ENCODE data around the gene SEMA6A.

SEMA6A gene

DNA sequence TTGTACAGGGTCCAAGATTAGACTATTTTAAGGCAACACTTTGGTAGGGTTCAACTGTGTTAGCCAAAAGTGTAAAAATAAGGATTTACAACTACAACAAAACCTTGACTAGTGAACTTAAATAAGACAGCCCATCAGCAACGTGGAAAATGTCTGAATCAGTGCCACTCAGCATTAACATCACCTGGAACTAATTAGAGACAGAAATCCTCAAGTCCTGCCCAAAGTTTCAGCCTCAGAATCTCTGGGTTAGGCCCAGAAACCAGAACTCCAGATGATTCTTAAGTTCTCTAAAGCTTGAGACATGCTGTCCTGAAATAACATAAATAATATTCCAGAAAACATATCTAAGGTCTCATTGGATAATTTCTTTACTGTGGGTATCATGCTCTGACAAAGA is 118.6 kb downstream of the SEMA6A start:
- no peak for DNase-seq

GRCh38 chr5:116455061-116455460 is 119.6 kb downstream of the SEMA6A start:
- DNase-seq = no peak

GRCh38 chr5:116454417-116454927 is 120.2 kb downstream of the SEMA6A start:
- DNase-seq = no peak

DNA sequence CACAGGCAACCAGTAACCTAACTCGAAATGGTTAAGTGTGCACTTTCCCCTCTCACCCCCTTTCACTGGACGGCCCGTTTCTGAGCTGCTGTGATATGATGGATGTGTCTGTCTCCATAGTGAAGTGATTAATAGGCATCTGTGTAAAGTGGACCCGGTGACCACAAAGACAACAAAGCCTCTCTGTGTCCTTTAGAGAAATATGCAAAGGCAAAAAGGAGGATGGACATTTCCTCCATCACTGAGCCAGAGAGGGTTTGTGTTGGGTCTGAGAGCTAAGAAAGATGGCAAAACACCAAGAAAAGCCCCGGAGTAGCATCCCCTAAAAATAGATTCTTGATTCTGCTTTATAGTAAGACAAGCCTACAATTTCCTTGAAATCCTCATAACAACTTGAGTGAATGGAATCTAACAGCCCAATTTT is 120.6 kb downstream of the SEMA6A start:
- no peak for DNase-seq

DNA sequence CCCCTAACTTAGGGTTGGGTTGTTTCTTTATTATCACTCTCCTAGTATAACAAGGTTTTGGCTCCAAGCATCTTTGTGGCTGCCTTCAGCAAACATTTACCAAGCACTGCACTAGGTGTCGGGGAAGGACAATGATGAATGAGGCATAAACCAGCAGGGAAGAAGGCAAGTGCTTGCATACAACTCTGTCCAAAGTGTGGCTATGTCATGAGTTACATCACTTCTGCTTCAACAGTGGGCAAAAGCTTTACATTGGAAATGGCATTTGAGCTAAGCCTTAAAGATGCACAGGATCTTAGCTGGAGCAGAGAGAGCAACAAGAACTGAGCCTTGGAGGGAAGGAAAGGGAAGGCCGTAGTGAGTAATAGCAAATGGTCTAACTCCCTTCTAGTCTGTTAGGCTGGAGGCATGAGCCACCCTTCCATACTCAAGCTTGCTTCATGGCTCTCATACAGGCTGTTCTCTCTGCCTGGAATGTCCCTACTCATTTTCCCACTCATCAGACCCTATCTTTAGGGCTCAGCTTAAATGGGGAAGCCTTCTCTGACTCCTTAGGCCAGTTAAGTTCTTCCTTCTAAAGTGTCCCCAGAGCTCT is 121.8 kb downstream of the SEMA6A start:
- DNase-seq = no peak

DNA sequence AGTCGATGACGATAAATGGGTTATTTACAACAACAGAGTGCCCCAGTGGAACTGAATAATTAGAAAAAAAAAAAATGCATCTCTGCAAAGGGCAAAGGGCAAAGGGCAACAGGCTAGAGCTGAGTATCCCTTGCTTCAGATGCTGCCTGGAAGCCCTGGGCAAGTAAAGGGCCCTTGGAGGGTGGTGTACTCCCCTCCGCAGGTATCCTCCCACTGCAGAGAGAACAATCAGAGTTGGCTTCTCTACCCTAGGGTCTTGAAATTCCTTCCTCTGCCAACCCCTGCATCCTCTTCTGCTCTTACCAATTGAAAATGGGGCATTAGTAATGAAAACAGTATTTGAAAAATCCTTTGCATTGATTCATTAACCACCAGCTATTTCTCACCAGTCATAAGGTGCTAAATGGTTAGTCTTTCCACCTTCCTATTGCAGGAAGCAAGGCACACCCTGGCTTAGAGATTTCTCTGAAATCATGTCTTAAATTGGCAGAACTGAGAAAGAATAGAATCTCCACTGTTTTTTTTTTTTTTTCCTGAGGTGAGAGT is 122.6 kb downstream of the SEMA6A start:
- DNase-seq = no peak

- DNase-seq = no peak
Measured at GRCh38 chr5:116451066-116451465, 123.6 kb downstream of the SEMA6A start.

DNA sequence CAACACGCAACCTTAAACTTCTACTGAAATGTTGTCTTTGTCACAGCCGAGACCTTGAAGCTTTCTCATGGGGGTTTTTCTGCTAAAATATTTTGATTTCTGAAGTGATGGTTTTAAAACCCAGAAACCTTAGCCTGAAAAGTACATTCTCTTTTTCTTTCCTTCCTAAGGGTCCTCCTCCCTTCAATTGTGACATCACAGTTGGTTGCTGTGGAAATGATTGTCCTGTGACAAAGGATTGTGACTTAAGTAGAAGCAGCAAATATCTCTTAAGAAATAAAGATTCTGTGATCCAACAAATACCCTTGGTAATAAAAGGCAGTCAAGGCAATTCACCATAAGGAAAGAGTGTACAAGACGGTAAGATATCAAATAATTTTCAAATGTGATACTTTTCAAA is 125.2 kb downstream of the SEMA6A start:
- no peak for DNase-seq

- no peak for DNase-seq
Measured at GRCh38 chr5:116448870-116449427, 125.7 kb downstream of the SEMA6A start.

- no peak for DNase-seq
Measured at GRCh38 chr5:116448450-116448849, 126.2 kb downstream of the SEMA6A start.

GRCh38 chr5:116446356-116447005 is 128.1 kb downstream of the SEMA6A start:
- DNase-seq = no peak

- DNase-seq = no peak
Measured at GRCh38 chr5:116445311-116445710, 129.3 kb downstream of the SEMA6A start.

- DNase-seq = no peak
Measured at GRCh38 chr5:116444373-116445295, 130.0 kb downstream of the SEMA6A start.

- no peak for DNase-seq
Measured at GRCh38 chr5:116442931-116443551, 131.6 kb downstream of the SEMA6A start.

DNA sequence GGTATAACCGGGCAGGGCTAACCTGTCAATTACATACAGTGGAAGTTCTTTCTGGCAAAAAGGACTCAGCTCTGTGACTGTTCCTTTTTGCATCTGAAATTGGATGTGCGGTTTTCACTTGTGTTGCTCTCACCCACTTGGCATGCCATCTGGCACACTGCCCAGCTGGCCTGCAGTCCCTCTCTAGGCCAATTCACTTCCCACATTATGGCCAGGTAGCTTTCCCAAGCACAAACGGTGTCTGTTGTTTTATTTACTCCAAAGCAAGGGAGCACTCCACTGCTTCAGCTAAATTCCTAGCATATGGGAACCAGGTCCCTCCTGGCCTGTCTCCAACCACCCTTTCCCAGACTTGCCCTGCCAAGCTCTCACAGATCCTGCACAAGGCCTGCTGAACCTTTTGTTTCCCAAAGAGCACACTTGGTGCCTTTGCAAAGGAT is 132.5 kb downstream of the SEMA6A start:
- DNase-seq = no peak

GRCh38 chr5:116441223-116441622 is 133.4 kb downstream of the SEMA6A start:
- DNase-seq = no peak

DNA sequence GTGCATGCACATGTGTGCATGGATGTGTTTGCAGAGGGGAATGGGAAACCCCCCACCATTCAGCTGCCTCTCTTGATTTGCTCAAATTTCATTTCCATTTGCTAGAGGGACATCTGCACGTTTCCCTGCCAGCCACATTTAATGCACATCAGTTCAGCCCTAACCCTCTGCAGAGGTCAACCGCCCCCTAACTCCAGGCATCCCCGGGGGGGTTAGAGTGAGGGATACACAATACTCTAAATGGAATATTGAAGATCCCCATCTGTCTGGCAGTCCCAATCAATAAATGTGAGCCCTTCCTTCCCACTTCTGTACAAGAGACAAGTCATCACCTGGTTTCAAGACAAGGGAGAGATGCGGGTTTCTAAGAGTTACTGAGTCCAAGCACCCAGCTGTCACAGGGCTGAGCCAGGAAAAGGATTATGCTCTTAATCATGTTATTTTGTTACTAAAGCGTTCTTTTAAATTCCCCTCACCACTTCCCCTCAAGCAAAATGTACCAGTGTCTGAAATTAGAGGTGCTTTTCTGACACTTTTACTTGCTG is 134.1 kb downstream of the SEMA6A start:
- no peak for DNase-seq

- no peak for DNase-seq
Measured at GRCh38 chr5:116439905-116440304, 134.7 kb downstream of the SEMA6A start.

DNA sequence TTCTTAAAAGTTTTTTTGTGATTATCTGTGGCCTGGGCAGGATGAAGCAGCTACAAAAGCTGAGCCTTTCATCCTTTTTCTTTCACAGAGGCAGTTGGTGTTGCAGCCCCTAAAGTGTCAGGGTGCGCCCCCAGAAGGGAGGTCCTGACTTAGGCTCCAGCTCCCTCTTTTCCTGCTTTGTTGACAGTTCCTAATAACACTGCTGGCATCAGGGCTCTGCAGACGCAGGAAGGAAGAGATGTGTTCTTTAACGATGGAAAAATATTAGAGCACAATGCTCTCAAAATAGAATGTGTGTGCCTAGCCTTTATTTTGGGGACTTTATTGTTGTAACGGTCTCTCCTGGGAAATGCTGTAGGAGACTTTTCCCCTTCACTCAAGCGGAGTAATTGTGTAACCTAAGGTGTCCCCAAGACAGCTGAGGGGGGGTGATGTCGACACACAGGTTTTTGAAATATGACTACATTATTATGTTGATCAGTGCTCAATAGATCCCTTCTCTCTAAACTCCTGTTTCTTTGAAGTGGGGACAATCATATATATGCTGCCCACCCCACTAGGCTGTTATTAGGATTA is 135.6 kb downstream of the SEMA6A start:
- no peak for DNase-seq

DNA sequence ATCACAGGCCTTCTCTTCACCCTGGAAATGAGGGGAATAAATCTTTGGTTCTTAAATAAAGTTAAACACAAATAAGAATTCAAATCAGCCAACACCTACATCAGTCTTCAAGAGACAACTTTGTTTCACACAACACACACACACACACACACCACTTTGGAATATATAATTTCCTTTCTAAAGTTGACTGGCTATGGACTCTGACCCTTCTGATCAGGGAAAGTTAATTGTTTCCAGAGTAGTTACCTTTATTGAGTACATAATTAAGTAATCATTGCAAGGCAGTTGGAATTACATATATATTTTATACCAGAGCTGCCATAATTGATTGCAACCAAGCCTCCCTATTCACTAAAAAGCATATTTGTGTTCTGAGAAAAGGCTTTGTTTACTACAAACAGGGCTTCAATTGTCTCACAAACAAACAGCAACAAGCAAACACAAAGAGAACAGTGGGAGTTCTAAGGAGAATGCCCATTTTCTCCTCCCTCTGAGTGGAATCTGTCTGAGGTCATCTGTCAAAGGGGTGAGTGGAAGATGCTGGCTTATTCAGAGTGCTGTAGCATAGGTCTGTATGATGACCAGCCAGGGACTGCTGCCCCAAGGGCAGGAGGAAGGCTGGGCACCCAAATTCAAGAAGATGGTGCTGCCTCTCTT is 136.6 kb downstream of the SEMA6A start:
- DNase-seq = no peak

GRCh38 chr5:116437351-116437705 is 137.3 kb downstream of the SEMA6A start:
- no peak for DNase-seq

All from CD4-positive, alpha-beta T cell treated with Interleukin-10 for 1 hour (primary cell).